GM21381 (cell line): ENCODE measurements around the gene ID3.
"Not testable (repeated sequence)": the region's sequence is repeated elsewhere in the genome, so short reads cannot be mapped to it uniquely, and the experiment has no call there.

Experiments
- ATAC-seq: cut with Tn5 transposase; IDR thresholded peaks from one replicate; pipeline ENCODE4 v1.9.1; 2021; ENCODE audit warnings: mild to moderate bottlenecking, moderate library complexity; ENCODE audit not compliant: unreplicated experiment

The ID3 gene

DNA sequence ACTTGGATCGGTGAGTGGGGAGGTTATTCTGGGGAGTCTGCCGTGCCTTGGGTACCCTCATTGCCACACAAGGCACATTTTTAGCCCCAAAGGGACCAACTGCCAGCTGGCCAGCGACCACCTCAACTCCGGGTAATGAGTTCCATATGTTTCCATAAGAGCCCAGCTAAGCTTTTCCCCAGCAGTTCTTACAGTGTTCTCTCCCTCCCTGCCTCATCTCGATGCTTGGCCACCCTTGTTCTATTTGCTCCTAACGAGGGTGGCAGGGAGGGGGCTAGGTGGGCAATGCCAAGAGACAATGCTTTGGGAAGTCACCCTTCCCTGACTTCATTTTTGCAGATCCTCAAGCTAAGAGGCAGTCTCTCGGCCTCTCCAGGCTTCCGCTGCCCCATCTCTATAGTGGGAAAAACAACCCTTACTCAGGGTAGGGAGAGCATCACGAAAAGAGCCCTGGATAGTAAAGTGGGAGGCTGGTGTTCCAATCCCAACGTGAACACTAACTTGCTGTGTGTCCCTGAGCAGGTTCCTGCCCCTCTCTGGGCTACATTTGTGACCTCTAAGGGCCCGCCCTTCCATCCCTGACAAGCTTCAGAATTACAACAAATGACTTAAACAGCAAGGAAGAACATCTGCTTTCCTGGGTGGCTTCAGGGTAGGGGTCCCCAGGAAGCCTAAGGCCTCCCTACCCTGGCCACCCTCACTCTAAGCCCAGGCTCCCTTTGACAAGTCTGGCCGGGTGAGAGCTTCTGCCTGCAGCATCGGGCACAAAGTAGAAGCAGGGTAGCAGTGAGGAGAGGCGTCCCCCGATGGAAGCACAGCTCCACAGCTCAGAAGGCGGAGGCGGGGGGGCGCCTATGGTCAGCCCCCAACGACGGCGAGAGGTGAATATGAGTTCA lies 5.8 kb downstream of the ID3 start:
- ATAC-seq: no peak

DNA sequence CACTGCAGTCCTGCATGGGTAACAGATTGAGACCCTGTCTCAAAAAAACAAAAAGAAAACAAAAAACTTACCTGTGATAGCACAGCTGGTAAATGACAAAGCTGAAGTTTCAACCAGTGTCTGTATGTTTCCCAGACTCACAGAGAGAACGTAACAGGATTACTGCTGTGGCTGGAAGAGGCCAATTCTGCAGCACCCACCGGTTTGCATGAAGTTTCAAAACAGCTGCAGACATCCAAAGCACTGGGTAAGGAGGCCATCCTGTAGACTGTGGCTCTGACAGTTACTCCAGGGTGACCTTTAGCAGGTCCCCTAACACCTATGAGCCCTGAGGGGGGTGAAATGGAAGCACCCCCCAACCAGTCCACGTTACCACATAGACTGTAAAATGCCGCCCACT lies 7.5 kb downstream of the ID3 start:
- ATAC-seq: no peak

DNA sequence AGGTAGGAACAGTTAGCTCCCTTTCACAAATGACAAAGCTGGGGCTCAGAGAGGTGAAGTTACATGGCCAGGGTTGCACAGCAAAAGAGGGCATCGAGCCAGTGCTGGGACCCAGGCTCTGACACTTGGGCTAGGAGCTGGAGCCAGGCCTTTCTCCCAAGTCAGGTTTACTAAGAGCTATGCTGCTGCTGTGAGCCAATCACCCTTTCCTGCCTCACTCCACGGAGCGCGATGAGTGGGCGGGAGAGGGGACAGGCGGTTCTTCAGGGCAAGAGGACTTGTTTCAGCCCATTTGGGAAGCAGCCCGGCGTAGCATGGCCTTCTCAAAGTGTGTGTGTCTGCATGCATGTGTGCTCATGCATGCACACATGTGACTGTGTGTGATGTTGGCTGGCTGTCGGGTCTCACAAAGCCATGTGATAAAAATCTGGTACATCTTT lies 10.6 kb downstream of the ID3 start:
- no peak for ATAC-seq

DNA sequence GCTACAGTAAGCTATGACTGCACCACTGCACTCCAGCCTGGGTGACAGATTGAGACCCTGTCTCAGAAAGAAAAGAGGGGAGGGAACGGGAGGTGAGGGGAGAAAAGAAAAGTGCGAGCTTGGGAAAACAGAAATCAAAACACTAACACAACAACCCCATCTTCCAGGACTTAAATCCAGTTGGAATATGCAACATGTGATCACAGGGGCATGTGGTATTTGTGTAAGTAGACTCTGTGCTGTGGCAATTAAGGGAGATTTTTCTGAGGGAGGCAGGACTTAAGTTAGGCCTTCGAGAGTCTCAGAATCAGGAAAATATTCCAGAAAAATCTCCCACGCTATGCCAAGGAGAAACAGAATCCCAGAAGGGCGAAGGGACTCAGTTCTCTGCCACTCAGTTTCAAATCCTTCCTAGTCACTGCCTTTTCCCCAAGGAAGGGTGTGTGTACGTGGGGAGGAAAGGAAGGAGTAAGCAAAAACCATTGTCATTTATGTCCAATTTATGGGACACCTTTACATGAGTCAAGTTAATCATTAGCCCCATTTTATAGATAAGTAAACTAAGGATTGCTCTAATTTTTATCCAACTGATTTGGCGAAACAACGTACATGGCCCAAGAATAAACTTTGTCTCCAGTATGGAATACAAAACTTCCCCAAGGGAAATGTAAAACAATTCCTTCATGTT lies 12.3 kb downstream of the ID3 start:
- no peak for ATAC-seq

DNA sequence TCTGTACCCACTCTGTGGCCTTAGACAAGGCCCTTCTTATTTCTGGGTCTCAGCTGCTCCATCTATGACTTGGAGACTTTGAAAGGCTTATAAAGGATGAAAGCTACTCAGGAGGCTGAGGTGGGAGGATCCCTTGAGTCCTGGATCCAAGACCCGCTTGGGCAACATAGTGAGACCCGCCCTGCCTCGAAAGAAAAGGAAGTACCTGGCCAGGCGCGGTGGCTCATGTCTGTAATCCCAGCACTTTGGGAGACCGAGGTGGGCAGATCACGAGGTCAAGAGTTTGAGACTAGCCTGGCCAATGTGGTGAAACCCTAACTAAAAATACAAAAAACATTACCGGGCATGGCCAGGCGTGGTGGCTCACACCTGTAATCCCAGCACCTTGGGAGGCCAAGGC lies 13.4 kb downstream of the ID3 start:
- no peak for ATAC-seq

DNA sequence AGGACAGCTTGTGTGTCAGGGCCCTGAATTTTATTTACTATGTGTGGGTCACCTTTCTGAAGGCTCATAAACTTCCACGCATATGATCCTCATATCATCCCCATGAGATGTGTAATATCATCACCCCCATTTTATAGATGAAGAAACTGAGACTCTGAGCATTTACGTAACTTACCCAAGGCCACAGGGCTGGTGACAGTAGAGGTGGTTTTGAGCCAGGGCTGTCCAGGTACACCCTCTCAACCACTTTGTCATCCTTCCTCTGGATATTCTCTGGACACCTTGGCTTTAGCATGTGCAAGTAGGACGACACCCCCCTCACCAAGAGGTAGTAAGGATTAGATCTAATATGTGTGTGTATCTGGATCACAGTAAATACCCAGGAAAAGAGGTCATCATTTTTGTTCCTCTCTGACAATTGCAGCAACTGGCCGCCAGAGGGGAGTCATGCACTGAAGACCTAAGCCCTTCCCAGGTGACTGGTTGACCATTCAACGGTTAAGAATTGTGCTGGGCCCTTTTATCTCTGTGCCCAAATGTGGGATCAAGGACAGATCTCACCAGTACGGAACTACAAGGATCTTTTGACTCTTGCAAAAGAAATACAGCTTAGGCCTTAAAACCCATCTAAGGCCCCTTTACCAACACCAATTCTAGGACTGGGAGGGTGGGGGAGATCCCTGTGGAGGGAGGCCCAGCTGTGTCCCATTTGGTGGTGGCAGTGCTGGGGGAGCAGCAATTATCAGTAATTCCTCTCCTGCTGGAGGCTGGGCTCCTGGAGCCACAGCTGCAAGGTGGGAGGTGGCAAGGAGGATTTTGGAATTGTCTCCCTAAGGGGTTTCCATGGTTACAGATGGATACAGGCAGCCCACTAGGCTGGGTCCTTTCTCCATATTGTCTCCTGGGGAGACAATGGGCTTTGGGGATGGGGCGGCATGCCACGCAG lies 14.6 kb downstream of the ID3 start:
- no peak for ATAC-seq

DNA sequence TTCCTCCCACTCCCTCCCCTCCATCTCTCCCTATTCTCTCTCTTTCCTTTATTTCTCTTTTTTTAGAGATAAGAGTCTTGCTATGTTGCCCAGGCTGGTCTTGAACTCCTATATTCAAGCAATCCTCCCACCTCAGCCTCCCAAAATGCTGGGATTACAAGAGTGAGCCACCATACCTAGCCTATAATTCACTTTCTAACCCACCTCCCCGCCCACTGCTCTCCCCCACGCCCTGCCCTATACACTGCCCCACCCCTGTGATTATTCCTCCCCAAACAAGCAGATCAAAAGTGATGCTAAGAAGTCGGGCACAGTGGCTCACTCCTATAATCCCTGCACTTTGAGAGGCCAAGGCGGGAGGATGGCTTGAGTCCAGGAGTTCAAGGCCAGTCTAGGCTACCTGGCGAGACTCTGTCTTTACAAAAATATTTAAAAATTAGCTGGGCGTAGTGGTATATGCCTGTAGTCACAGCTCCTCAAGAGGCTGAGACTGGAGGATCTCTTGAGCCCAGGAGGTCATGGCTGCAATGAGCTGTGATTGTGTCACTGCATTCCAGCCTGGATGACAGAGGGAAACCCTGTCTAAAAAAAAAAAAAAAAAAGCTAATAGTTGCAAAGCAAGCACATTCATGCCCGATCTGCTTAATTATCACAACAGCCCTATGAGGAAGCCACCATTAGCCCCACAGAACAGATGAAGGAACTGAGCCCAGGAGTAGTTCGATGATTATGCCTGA lies 15.4 kb downstream of the ID3 start:
- ATAC-seq: no peak

DNA sequence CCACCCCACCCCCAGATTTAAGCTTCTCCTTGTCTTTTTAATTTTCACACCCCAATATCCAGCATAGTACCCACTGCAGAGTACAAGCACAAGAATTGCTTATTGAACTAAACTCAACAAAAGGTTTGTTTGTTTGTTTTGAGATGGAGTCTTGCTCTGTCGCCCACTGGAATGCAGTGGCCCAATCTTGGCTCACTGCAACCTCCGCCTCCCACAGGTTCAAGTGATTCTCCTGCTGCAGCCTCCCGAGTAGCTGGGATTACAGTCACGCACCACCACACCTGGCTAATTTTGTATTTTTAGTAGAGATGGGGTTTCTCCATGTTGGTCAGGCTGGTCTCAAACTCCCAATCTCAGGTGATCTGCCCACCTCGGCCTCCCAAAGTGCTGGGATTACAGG lies 16.4 kb downstream of the ID3 start:
- ATAC-seq: not testable (repeated sequence)

DNA sequence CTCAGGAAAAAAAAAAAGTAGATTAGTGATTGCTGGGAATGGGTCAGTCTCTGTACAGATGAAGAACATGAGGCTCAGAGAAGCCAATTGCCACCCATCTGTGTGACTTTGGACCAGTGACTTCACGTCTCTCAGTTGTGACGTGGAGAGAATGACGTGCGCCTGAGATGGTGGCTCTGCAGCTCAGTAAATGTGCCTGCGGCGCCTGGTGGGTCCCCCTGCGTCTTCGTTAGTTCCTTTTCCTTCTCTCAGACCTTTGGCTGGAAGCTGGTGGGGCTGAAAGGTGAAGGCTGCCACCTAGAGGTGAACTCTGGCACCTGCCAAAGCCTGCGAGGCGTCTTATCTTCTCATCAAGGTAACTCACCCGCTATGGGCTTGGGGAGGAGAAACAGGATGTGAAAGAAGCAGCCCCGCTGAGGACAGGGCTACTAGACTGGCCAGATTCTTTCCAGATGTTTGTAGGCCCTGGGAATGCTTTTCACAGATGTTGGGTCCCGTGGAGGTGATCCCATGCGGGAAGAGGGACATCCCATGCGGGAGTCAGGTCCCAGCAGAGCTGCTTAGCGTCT lies 19.5 kb downstream of the ID3 start:
- ATAC-seq: peak; percentile 80

DNA sequence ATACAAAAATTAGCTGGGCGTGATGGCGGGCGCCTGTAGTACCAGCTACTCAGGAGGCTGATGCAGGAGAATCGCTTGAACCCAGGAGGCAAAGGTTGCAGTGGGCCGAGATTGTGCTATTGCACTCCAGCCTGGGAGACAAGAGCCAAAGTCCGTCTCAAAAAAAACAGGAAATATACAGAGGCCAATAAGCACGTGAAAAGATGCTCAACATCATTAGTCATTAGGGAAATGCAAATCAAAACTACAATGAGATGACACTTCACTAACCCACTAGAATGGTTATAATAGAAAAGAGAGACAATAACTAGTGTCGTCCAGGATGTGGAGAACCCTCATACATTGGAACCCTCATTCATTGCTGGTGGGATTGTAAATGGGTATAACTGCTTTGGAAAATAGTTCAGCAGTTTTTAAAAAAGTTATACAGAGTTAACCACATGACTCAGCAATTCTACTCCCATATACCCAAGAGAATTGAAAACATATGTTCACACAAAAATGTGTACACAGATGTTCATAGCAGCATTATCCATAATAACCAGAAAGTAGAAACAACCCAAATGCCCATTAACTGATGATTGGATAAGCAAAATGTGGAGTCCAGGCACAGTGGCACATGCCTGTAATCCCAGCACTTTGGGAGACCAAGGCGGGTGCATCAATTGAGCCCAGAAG lies 21.9 kb downstream of the ID3 start:
- no peak for ATAC-seq

DNA sequence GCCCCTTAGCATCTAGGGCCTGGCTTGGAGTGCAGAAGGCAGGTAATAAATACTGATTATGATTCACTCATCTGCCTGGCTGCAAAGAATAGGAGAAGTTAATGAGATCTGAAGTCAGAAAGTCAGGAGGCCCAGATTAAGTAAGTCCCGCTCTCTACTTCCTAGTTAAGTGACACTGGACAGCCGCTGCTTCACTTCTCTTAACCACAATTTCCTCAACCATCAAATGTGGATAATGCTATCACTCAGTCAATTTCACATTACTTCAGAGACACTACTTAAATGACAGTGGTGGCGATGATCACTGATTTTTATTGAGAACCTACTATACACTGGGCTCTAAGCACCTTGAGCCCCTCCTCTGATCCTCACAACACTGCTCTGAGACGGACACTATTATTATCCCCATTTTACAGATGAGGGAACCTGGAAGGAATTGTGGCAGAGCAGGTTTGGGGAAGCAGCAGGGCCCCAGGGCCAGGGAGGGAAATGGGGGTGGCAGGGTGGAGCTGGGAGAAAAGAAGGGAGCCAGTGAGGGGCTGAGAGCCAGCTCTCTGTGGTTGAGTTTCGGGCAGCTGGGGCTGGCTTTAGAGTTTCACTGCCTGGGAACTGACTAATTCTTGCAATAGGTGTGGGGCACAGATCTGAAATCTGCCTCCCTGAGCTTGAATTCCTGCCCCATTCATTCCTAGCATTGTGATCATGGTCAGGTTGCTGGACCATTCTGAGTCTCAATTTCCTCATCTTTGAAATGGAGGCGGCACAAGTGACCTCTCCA lies 25.9 kb downstream of the ID3 start:
- ATAC-seq: no peak

DNA sequence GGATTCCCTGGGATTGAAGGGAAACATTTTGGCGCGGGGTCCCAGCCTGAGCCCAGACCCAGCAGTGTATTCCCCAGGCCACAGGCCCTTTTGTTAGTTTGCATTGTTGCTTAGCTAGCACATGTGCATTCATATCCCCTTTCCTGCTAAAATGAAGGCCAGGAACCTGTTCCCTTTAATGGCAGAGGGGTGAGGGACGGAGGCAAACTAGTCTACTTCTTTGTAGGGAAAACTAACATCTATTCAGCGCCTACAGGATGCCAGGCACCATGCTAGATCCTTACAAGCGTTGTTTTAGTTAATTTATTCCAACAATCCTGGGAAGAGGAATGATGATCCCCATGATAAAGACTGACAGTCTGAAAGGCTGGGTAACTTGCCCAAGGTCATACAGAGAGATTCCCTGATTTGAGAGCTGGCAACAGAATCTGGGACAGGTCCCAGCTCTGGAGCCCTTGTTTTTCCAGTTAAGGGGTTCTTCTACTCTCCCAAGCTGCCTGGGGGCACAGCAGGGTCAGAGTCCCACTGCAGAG lies 27.7 kb downstream of the ID3 start:
- ATAC-seq: no peak

DNA sequence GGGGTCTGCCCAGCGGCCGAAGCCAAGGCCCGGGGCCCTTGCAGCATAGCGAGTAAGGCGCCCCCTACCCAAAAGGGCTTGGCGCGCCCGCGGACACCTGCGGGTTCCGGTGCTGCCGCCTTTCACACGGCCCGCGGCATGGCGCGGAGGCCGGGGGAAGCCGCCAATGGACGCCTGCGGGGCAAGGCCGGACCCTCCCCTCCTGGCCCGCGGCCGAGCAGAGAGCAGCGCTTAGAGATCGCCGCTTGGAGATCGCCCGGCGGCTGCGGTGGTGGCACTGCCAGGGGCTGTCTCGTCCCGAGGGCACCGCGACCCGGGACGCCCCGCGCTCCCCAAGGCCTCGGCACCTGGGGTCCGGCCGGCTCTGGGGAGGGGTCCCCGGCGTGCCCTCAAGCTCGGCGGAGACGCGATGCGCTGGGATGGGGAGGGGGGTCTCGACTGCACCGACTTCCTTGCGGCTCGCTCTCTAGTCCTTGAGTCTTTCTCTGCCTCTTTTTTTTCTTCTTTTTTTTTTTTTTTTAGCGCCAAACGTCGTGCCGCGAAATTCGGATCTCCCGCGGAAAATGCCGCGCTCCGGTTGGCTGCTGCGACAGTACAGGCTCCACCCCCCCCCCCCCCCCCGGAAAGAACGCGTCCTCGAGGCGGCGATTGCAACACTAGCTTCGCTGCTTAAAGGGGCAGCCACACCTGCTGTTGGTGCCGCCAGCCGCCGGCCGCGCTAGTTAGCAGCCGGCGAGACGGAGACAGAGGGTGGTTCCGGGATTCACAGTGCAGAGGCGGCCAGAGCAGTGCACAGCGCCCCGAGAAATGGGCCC lies 28.3 kb downstream of the ID3 start, which contains the start of gene E2F2:
TSS of gene E2F2 (minus strand) at position 487 of the 815 bp plus-strand sequence. CDS start at position 47, 440 bp downstream.
- ATAC-seq: peak; percentile 45

DNA sequence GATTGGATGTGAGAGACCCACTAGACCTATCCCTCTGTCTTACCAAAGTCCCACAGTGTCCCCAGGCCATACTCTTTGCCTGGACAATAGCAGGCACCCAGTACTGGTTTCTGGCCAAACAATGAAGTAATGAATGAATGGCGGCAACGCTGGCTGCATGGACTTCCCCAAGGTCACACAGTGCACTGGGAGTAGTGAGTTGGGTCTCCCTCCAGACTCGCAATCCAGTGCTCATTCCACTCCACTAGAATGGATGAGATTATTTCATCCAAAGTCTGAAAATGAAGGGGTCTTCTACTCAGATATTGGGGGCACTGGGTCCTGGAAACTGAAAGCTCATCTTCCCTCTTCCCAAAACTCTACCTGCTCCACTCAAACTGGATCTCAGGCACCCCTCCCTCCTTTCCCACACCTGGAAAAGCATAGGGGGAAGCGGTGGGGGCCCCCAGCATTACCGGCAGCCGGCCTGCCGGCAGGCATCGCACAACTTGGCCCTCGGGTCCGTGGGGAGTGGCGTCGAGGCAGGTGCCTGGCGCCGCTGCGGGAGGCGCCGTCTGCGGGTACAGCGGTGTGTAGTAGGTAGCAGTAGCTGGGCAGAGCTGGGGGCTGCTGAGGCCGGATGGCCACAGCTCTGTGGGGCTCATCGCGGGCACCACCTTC lies 29.1 kb downstream of the ID3 start:
- no peak for ATAC-seq

DNA sequence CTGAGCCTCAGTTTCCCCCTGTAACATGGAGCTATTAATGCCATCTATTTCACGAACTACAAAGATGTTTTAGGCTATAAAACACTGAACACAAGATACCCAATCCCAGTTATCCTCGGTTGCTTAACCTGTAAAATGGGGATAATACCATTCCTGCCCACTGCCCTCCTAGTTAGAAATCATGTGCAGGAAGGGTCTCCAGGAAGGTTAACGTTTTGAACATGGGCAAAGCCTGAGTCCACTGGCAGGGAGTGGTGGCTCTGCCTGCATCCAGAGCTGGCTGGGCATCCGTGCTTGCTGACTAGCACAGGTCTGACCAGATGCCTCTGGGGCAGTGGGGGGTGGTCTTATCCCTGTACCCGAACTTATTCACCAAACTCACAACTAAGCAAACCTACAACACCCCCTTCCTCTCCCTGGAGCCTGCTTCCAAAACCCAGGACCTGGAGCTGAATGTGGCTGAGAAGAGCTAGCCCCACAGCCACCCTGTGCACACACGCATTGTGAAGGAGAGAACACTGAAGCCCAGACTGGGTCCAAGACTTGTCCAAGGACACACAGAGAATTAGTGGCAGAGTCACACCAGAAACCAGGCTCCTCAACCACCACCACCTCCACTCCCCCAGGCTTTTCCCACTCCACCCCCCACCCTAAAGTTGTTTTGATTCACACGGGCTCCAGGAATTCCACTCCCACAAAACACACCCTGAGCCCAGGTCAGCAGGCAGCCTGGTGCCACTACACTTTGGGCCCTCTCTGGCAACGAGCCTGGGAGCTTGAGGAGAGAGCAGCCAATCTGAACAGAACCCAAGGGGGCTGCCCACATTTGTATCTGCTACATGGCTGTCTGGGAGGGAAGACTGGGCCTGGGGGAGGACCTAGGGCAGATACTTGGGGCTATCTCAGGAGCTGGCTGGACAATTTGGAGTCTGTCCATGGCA lies 29.9 kb downstream of the ID3 start:
- ATAC-seq: no peak
